ENCODE results near the gene SAMD3. TPM values are rescaled to one million over a fixed set of nuclear protein-coding genes. Genes with fewer than 3 reads are reported as not detected.
"Not testable (repeated sequence)": the region's sequence is repeated elsewhere in the genome, so short reads cannot be mapped to it uniquely, and the experiment has no call there.

SAMD3 gene
- total RNA-seq, 1 donor from 2014 or later: 15.6 TPM

DNA sequence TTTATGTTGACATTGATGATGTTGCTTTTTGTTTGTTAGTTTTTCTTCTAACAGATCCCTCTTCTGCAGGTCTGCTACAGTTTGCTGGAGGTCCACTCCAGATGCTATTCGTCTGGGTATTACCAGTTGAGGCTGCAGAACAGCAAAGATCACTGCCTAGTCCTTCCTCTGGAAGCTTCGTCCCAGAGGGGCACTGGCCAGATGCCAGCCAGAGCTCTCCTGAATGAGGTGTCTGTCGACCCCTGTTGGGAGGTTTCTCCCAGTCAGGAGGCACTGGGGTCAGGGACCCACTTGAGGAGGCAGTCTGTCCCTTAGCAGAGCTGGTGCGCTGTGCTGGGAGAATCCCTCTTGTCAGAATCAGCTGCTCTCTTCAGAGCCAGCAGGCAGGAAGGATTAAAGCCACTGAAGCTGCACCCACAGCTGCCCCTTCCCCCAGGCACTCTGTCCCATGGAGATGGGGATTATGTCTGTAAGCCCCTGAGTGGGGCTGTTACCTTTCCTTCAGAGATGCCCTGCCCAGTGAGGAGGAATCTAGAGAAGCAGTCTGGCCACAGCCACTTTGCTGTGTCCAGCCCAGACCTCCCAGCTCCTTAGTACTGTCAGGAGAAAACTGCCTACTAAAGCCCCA, 49.3 kb downstream of the SAMD3 start:
- not testable (repeated sequence) for DNase-seq

DNA sequence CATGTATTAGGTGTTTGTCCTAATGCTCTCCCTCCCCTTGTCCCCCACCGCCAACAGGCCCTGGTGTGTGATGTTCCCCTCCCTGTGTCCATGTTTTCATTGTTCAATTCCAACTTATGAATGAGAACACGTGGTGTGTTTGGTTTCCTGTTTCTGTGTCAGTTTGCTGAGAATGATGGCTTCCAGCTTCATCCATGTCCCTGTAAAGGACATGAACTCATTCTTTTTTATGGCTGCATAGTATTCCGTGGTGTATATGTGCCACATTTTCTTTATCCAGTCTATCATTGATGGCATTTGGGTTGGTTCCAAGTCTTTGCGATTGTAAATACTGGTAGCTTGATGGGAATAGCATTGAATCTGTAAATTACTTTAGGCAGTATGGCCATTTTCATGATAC, 52.6 kb downstream of the SAMD3 start:
- not testable (repeated sequence) for DNase-seq

DNA sequence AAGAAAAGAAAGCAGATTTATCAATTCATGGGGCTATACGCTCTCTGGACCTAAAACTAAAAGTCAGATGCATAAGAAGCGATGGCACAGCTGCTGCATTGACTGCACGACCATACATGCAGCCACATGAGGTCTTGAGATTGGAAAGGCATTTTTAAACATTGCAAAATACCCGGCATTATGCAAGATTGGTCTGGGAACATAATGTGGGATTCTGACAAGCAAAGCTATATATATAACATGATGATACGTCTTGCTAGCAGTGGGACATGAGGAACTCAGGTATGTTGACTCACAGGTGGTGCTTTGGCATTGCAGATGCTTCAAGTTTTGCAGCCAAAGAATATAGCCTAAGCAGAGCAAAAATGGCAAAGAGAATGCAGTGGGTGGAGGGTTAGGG, 55.1 kb downstream of the SAMD3 start:
- no peak for DNase-seq

DNA sequence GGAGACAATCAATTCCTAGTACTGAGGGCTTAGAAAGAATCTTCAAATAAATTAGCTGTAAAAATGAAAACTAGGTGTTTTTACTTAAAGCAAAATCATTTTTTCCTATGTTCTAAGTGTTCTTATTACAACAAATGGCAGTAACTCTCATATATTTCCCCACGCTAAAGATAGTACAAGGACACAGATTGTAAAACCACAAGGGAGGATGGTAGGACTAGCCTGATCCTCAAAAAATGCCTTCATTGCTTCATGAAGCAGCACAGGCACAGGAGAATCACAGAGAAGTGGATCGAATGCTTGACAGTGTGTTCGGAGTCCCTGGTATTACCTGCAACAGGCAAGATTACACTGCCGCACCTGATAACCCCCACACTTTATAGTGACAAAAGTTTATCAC, 58.5 kb downstream of the SAMD3 start:
- no peak for DNase-seq

DNA sequence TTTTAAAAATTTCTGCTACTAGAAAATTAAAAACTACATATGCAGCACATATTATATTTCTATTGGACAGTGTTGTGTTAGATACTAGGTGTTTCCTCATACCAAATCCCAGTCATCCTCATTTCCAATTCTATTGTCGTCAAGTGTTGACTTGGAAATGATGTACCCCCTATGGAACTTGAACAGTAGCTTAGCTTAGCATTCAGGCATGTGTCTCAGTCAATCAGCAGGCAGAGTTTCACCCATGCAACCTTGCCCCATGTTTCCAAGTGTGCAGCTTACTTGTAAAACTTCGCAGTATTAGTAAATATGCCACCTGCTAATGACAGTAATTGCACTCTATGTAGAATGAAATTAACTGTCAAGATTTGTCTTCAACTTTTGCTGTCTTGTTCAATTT, 59.5 kb downstream of the SAMD3 start:
- no peak for DNase-seq

DNA sequence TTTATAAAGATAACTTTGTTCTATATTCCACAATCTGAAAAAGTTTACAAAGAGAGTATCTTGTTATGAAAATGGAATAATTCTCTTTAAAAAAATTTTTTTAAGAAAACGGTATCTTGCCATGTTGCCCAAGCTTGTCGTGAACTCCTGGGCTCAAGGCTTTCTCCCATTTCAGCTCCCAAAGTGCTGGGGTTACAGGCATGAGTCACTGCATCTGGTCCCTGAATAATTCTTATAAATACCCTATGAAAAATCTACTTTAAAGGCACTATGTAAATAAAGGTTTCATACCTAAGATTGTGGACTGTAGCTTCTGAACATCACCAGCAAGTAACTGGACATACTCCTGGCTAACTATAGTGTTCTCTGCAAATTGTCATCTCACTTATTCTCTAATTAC, 60.3 kb downstream of the SAMD3 start:
- no peak for DNase-seq

DNA sequence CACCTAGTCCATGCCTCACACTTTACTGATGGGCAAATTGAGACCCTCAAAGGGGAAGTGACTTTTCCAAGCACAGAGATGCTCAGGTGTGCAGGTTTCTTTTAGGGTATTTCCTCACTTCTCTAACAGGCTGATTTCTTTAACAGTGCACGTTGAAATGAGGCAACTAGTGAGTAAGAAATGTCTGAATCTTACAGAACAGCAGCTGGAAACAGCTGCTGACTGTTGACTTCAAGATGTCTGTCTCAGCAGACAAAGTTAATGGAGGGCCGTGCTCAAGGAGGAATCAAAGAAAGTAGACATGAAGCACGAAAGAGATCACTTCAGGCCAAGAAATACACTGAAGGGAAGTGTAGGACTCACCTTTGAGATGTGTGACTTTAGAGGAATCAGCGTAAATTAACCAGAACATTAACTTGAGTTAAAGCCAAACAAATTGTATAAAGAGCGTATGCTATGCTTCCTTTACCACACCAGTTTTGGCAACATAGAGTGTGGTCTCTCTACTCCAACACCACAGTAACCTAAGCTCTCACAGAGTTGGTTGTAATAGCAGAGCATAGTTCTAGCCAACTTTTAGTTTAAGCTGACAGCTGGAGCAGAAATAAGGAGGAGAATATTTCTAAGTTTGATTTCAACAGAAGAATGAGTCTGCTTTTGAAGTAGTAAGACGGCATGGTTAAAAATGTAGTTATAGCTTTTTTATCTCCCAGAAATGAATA, 60.9 kb downstream of the SAMD3 start:
- DNase-seq: no peak

DNA sequence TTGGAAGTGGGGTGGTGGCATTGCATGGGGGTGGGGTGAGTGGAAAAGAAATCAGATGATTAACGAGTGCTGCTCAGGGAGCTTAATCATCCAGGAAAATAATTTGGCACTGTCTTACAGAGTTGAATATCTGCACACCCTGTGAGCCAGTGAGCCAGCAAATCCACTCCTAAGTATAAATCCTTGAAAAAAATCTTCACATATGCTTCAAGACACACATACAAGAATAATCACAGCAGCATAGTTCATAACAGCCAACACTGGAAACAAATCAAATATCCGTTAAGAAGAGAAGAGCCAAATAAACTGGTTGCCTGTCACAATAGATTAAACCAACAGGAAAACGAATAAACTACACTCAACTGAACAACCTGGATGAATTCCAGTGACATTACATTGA, 62.8 kb downstream of the SAMD3 start:
- no peak for DNase-seq

DNA sequence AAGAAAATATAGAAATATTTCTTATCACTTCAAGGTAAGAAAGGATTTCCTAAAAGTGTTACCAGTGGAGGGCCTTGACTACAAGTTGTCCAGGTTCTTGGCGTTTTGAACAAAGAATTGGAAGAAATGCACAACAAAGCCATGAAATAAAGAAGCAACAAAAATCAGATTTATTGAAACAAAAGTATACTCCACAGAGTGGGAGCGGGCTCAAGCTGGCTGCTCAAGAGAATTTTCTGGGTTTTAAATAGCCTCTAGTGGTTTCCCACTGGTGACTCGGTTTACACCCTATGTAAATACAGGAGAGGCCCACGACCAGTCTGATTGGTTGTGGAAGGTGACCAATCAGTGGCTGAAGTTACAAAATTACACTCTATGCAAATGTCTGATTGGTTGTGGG, 64.2 kb downstream of the SAMD3 start:
- DNase-seq: no peak

DNA sequence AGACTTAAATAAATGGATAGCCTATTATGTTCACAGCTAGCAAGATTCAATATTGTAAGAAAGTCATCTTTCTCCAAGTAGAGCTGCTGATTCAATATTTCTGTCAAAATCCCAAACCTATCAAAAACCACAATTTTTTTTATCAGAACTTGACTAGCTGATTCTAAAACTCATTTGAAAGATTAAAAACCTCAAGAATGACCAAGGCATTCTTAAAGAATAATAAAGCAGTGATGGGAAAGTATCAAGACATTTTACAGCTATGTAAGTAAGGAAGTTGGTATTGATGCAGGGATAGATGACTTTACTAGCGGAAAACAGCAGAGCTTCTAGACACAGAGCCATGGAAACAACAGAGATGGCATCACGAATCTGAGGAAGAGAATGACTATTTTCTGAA, 64.7 kb downstream of the SAMD3 start:
- DNase-seq: no peak

DNA sequence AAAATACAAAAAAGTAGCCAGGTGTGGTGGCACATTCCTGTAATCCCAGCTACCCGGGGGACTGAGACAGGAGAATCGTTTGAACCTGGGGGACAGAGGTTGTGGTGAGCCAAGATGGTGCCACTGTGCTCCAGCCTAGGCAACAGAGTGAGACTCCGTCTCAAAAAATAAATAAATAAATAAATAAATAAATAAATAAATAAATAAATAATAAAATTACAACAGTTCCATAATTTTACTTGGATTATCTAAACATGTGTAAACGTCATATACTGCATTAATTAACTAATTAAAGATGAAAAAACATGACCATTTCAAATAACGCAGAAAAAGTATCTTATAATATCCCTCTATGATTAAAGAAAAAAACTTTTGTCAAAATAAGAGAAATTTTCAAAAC, 65.8 kb downstream of the SAMD3 start:
- DNase-seq: no peak

DNA sequence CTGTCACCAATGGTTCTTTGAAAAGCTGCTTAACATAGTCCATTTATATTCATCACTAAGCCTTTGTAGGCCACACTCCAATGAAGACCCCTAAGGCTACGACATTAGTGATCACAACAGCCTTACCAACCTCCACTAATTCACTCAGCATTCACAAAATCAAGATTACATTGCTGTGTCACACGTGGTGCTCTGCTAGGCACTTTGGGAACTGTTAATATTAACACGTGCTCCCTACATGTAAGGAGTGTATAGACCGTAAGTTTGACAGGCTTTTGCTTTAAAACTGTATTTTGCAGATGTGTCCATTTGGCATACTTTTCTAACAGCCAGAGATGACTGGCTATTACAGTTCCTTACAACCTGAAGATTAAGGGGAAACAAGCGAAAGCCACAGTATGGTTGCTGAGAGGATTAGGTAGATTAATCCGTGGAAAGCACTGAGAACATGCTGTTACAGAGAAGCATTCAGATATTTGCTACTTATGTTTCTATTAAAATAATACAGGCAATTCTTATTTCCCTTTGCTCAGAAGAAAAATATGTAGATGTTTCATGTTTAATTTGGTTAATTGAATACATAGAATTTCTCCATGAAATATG, 69.7 kb downstream of the SAMD3 start:
- DNase-seq: no peak

DNA sequence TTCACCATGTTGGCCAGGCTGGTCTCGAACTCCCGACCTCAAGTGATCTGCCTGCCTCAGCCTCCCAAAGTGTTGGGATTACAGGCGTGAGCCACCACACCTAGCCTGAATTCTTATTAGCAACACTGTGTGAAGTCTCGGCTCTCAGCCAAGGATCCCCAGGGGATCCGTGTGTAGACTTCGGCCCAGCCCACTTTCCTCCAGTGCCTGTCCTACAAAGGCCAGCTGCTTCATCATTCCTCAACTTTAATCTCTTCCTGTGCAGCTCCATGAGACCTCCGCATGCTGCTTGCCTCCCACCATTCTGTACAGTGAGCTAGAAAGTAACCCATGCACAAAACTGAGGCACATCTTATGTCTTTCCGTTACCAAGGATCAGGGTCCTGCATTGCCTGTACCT, 71.8 kb downstream of the SAMD3 start:
- DNase-seq: no peak

DNA sequence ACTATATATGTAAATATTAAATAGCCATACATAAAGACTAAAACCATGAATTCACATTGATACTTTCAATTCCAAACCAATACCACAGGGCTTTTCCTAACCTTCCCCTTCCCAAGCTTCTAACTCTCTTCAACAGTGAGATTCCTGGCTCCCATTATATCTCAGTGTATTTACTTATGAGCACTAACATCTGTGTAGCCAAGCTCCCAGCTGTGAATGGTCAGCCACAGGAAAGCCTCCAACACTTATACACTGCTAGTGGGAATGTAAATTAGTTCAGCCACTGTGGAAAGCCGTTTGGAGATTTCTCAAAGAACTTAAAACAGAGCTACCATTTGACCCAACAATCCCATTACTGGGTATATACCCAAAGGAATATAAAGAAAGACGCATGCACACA, 73.7 kb downstream of the SAMD3 start:
- DNase-seq: not testable (repeated sequence)

DNA sequence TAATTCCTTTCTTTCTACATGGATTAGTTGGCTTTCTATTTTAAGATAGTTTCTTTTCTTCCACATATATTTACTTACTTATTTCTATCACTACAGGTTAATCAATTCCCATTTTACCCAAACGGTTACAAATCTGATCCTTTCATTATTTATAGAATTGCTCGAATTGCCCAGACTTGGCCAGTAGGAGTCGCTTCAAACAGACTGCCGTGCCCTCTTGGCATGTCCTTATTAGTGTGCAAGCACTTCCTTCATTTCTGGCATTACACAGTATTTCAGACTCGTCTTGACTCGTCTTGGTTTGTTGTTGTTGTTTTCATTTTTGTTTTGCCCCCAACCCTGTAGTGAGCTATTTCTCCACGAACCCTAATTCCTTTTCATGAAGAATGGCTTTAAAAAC, 74.6 kb downstream of the SAMD3 start:
- DNase-seq: no peak

DNA sequence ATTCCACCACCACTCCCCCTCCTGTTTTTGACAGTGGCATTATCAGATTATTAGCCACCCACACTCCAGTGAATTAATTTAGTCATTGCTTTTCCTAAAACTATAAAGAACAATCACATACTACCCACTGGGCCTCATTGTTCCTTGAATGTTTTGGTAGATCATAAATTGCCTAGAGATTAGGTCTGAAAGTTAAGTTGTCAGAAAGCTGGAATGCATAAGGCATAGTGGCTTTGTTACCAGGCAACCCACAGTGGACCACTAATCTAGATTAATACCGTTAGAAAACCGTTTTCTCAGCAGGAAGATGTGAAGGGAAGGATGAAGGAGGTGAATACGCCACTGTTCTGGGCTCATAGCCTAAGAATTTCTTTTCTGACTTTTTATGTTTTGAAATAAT, 75.6 kb downstream of the SAMD3 start:
- DNase-seq: no peak

DNA sequence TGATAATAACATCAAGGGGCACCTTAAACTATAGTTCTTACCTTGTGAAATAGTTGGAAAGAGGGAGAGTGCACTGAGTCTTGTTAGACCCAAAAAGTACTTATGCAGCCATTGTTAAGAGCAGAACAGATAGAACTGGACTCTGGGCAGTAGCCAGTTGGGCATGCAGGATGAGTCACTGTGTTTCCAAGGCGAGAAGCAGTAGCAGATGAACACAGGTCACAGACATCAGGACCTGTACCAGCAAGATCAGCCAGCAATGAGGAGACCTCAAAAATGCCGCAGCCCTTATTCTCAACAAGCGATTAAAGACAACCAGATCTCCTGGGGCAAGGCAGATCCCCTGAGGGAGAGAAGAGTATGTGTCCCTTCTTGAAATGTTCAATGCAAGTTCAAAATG, 79.0 kb downstream of the SAMD3 start:
- DNase-seq: no peak

DNA sequence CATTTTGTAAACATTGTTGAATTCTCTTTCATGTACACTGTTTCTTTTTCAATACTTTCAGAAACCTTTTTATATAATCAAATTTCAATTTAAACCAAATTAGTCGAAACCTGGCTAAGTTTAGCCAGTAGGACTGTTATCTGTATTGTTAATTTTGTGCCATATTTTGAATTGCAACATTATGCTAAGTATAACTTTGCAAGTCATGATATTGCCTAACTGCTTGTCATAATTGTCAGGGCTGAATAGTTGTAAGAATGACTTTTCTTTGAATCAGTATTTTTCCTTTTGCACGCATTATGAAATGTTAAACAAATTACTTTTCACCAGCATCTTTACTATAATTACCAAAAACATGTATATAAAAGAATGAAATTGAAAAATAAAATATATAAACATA, 82.7 kb downstream of the SAMD3 start:
- DNase-seq: no peak

DNA sequence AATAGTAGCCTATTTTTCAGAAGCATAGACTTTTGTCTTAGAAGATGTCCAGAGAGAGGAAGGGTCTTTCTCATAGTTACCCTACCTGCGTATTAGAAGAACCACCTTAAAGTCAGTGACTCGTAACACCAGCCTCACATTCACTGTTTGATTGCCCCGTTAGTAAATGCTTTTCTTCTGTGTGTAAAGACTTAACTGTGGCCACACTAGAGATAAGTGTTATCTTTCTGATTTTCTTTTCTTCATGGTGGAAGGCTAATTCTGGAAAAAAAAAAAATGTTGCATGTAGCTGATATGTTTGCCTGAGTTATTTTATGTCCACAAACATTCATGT, 83.9 kb downstream of the SAMD3 start:
- no peak for DNase-seq

DNA sequence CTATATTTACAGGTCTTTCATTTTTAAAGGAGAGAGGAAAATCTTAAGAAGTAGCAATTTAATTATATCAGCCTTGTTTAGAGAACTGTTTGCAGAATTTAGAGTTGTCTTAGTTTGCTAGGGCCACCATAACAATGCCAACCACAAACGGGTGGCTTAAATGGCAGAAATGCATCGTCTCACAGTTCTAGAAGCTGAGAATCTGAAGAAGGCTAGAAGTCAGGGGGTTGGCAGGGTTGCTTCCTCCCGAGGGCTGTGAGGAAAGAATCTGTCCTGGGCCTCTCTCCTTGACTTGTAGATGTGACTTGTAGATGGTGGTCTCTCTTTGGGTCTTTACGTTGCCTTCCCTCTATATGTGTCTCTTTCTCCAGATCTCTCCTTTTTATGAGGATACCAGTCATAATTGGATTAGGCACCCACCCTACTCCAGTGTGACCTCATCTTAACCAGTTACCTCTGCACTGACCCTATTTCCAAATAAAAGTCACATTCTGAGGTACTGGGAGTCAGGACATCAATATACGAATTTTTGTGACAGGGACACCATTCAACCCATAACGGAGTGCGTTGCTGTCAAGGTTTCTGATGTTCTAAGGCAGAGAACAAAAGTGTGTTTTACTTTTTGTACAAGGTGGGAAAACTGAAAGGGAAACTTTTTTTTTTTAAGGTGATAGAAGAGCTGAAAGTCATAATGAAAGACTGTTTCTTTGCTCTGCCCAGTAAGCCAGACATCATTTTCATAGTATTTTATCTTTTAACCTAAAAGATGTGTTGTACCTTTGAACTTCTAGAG, 84.4 kb downstream of the SAMD3 start:
- no peak for DNase-seq

DNA sequence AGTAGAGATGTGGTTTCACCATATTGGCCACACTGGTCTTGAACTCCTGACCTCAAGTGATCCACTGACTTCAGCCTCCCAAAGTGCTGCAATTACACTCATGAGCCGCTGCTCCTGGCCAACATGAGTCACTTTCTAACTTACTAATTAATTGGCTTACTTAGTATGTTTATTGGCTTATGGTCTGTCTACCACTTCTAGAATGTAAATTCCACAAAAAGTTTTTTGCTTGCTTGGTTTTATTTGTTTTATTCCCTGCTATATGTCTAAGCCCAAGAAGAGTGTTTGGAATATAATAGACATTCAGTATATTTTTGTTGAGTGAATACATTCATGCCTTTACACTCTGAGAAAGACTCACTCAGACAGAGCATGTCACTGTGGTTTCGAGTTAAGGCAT, 86.0 kb downstream of the SAMD3 start:
- no peak for DNase-seq

DNA sequence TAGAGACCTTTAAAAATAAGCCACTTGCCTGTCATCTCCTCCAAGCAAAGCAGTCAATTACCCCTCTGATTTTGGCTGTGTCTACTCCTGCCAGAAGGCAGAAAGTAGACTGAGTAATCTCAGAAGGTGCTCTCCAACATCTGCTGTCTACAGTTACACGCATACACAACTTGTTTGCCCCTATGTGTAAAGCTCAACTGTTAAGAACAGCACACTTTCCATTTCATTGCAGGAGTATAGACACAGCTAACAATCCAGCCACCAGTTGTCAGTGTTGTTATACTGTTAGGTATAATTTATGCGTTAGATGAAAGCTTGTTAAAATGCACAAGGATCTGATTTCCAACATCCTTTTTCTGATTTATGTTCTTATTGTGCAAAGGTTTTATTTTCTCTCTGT, 88.2 kb downstream of the SAMD3 start:
- DNase-seq: no peak

DNA sequence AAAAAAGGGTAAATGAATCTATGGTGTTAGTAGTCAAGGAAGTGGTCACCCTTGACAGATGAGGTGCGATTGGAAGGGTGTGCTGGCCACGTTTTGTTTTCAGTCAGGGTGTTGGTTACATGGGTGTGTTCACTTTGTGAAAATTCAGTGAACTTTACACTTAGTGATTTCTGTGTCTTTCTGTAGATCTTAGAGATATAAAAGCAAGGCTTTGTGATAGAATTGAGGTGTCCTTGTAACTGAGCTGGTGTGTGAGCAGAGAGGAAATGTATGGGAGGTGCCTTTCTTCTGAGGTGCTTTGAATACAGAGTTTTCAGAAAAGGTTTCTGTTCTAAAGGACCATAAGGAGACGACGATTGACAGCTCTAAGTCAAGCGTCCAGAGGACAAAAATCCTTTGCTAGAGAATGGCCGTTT, 90.5 kb downstream of the SAMD3 start:
- no peak for DNase-seq
